Measurements from ENCODE around the gene MTSS2.

The MTSS2 gene, protein sequence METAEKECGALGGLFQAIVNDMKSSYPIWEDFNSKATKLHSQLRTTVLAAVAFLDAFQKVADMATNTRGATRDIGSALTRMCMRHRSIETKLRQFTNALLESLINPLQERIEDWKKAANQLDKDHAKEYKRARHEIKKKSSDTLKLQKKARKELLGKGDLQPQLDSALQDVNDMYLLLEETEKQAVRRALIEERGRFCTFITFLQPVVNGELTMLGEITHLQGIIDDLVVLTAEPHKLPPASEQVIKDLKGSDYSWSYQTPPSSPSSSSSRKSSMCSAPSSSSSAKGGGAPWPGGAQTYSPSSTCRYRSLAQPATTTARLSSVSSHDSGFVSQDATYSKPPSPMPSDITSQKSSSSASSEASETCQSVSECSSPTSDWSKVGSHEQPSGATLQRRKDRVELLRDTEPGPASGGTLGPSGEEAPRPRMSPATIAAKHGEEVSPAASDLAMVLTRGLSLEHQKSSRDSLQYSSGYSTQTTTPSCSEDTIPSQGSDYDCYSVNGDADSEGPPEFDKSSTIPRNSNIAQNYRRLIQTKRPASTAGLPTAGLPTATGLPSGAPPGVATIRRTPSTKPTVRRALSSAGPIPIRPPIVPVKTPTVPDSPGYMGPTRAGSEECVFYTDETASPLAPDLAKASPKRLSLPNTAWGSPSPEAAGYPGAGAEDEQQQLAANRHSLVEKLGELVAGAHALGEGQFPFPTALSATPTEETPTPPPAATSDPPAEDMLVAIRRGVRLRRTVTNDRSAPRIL
- total RNA-seq: 0.35 to 1.3 reads per million in 2 experiments

GRCh38 chr16:70685938-70686375, at the start of gene MTSS2:
Gene MTSS2 (minus strand): TSS chr16:70686053. CDS start chr16:70685791, 262 bp downstream.
- DNase-seq (ENCODE audit: low read depth): no peak

- no peak for DNase-seq (ENCODE audit: low read depth)
These were observed 49.5 kb upstream of the MTSS2 start for GRCh38 chr16:70735141-70735979.

DNA sequence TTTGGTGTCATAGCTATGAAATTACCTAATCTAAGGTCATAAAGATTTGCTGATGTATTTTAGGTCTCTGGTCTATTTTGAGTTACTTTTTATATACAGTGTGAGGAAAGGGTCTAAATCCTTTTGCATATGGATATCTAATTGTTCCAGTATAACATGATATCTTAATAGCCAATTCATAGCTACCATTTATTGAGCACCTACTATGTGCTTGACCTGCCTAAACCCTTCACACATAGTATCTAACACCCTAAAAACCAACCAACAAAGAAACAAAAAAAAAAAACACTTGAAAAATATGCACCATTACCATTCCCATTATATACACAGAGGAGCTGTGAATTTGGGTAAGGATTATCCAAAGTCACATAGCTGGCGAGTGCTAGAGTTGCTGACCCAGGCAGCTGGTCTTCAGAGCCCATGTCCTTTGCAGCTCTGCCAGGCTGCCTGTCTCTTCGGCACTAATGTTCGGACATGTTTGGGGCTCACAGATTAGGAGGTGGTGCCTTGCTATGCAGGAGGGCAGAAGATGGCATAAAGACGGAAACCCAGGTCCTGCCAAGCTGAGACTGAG, 48.8 kb upstream of the MTSS2 start:
- DNase-seq (ENCODE audit: low read depth): no peak

- no peak for DNase-seq (ENCODE audit: low read depth)
These were observed 45.1 kb upstream of the MTSS2 start for GRCh38 chr16:70730944-70731343.

- DNase-seq (ENCODE audit: low read depth): no peak
These were observed 44.2 kb upstream of the MTSS2 start for GRCh38 chr16:70730031-70730430.

GRCh38 chr16:70729292-70729691, 43.4 kb upstream of the MTSS2 start:
- DNase-seq (ENCODE audit: low read depth): no peak

DNA sequence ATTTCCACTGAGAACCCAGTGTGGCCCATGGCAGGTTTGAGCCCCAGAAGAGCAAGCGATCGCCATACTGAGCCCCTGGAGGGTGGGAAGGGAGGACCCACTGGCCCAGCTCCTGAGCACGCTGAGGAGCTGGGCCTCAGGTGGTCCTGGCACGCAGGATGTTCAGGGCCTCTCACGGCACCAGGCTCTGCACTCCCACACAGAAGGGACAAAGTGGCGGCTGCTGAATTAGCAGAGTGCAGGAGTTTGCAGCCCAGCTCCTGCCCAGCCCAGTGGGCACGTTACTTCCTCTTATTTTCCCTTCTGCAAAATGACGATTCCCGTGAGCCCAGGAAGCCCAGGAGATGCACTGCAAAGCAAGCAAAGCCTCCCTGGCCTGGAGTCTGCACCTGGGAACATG, 42.3 kb upstream of the MTSS2 start:
- no peak for DNase-seq (ENCODE audit: low read depth)

DNA sequence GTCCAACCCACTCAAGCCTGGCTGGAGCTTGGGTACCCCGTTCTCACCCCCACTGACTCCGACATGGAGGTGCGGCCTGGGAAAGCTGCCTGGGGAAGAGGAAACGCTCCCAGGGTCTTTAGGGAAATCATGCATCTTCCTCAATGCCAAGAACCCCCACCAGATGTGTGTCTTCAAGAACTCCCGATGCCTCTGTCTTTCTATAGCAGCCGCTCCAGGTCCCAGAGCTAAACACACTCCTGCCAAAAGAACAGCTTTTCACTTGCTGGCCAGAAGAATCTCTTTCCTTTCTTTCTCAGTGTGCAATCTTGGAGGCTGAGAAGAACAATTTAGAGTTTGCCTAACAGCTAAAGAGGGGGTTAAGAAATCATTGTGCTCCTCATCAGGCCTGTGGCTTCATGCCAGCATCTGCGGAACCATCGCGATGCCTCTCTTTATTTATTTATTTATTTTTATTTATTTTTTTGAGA, 41.1 kb upstream of the MTSS2 start:
- no peak for DNase-seq (ENCODE audit: low read depth)

- no peak for DNase-seq (ENCODE audit: low read depth)
These were observed 40.3 kb upstream of the MTSS2 start for GRCh38 chr16:70725912-70726828.

GRCh38 chr16:70725024-70725911, 39.4 kb upstream of the MTSS2 start:
- DNase-seq (ENCODE audit: low read depth): no peak

DNA sequence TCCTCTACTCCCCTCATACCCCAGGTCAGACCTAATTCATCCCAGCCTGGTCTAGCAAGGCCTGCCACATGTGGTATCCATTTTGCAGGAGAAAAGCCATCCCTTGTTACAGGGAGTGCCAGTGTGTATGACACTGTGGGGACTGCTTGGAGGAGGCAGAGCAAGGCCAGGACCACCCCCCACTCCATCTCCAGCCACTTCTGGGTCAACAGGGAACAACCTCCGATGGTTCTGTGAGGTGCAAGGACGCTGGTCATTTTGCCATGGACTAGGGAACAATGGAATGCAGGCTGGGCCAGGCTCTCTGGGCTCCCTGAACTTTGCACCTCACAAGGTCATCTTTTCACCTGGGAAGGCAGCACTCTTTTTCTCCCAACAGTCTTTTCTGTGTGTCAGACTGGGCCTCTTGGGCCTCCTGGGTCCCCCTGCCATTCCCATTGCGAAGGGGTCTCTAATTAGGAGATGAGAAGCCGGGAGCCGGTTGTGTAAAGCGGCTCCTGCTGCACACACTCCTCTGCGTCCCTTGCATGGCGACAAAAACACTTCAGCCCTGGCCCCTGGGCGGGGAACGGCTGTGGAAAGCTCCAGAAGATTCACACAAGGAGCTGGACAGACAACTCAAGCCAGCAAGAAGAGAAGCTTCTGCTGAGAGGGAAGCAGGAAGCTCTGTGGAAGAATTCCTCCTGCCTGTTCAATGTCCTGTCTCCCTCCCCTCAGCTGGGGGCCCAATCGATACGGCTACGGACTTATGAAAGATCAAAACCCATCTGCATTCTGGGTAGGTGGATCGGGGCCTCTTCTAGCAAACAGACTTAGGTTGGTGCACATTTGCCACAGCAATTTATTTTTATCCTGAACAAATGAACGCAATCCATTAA, 38.5 kb upstream of the MTSS2 start:
- DNase-seq (ENCODE audit: low read depth): no peak

DNA sequence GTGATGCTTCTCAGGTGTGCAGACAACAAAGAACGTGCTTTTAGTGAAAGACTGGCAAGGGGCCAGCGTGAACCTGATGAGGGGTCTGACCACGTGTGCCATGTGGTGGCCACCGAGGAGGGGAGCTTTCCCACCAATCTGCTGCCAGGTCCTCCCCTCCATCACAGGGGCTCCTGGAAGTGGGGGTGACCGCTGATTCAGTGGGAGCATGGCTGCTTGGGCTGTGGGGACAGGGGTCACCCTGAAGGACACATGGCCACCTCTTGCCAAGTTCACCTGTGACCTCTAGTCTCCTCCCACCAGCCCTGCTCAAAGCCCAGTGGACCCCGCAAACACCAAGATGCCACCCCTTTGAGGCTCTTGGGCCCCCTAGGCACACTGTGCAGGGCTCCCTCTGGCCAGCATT, 37.9 kb upstream of the MTSS2 start:
- no peak for DNase-seq (ENCODE audit: low read depth)

DNA sequence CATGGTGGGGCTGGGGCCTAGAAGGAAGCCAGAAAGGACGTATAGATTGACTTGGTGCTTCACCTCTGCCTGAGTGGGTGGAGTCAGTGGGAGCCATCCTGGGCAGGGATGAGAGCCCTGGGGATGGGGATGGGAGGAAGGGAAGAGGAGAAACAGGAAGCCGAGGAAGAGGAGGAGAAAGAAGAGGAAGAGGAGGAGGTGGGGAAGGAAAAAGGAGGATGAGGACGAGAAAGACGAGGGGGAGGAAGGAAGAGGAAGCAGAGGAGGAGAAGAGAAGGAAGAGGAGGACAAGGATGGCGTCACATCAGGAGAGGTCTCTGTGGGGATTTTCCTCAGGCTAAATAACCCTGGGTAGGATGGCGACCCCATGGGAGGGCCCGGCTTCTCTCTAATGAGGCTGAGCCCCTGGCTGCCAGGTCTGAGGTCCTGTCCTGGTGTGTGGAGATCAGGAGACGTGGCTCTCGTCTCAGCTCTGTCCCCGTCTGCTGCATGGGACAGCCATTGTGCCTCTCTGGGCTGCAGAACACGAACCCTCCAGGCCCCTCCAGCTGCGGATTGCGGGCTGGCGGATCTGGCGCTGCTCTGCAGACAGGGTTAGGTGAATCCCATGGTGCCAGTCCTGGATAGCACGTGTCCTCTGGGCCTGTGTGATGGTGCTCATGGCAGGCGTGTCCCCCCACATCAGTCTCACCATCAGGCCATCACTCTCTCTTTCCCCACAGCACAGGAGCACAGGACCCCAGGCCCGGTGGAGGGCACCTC, 35.5 kb upstream of the MTSS2 start:
- no peak for DNase-seq (ENCODE audit: low read depth)

DNA sequence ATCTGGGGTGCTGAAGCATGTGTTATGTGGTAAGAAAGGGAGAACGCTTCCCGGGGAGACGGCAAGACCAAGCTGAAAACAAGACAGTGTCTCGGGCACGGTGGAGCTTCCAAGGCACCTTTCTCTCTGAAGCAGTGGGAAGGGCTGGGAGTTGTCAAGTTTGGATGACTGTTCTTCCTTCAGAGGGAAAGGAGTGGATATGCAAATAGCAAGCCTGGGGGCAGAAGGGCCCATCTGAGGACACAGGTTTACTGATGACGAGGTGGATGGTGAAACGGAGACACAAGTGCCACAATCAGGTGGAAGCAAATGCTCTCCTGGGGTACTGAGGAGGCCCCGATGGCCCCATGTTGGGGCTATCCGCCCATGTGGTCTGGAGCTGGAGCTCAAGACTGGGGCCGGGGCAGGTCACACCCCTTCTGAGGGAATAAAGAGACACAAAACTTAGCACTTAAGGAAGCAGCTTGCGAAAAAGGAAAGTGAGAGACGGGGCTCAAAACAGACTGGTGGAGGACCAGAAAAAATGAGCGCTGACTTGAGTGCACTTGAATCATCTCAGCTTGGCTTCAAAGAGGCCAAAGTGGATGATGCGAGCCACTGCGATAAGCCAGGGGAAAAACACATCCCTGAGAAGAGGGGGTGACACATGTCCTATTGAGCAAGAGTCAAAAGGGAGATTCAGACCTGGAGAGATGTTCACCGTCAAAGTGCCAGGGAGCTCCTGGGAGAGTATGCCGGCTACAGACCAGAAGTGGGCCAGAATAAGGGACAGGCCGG, 34.8 kb upstream of the MTSS2 start:
- DNase-seq (ENCODE audit: low read depth): no peak

- DNase-seq (ENCODE audit: low read depth): no peak
These were observed 31.2 kb upstream of the MTSS2 start for GRCh38 chr16:70717065-70717464.

- no peak for DNase-seq (ENCODE audit: low read depth)
These were observed 30.1 kb upstream of the MTSS2 start for GRCh38 chr16:70715860-70716357.

Data from T follicular helper cell (primary cell).